DND-41 (cell line): ENCODE measurements around the gene SLC16A12.

Experiments
- ATAC-seq: fragments of 200-7000 bp; cut with Tn5 transposase; 3 replicates; pipeline ENCODE4 v1.9.1; 2021; ENCODE audit warnings: low read depth; ENCODE audit not compliant: insufficient read depth
- DNase-seq: peaks from one replicate; pipeline ENCODE4 v3.0.0-alpha.2; 2020
- H2AFZ ChIP-seq: 2 replicates; pipeline ENCODE4 v1.6.0; 2012; ENCODE audit warnings: low read depth, low read length
- H3K27ac ChIP-seq: 2 replicates; pipeline ENCODE4 v1.5.1; 2012; ENCODE audit warnings: low read length, inconsistent platforms
- H3K27me3 ChIP-seq: fragments of 200-600 bp; sonication (generic); 2 replicates; pipeline ENCODE4 v1.6.0; 2012; ENCODE audit warnings: low read length, mild to moderate bottlenecking, inconsistent platforms; ENCODE audit not compliant: insufficient read depth, poor library complexity
- H3K36me3 ChIP-seq: 2 replicates; pipeline ENCODE4 v1.5.1; 2012; ENCODE audit warnings: low read length, inconsistent platforms; ENCODE audit not compliant: insufficient read depth
- H3K4me1 ChIP-seq: 2 replicates; pipeline ENCODE4 v1.5.1; 2012; ENCODE audit warnings: mild to moderate bottlenecking, low read length; ENCODE audit not compliant: insufficient read depth
- H3K4me2 ChIP-seq: 2 replicates; pipeline ENCODE4 v1.6.0; 2012; ENCODE audit warnings: mild to moderate bottlenecking, moderate library complexity, low read length, inconsistent platforms; ENCODE audit not compliant: insufficient read depth
- H3K4me3 ChIP-seq, 2 experiments: fragments of 200-600 bp in 1 of 2; shearing (Covaris generic) in 1 of 2; 2 replicates each; pipeline ENCODE4 v1.5.1; 2012 to 2016; ENCODE audit warnings: inconsistent platforms in 2 of 2, low read length in 2 of 2, mild to moderate bottlenecking in 2 of 2, low read depth in 1 of 2, moderate library complexity in 1 of 2
- H3K79me2 ChIP-seq: 2 replicates; pipeline ENCODE4 v1.6.0; 2012; ENCODE audit warnings: low read length, inconsistent platforms; ENCODE audit not compliant: insufficient read depth
- H3K9ac ChIP-seq: 2 replicates; pipeline ENCODE4 v1.6.0; 2012; ENCODE audit warnings: low read depth, mild to moderate bottlenecking, inconsistent platforms, low read length, moderate library complexity
- H3K9me3 ChIP-seq: 2 replicates; pipeline ENCODE4 v1.5.1; 2012; ENCODE audit warnings: low read length, moderate library complexity, mild to moderate bottlenecking, inconsistent platforms; ENCODE audit not compliant: insufficient read depth, severe bottlenecking
- H4K20me1 ChIP-seq: 2 replicates; pipeline ENCODE4 v1.6.0; 2012; ENCODE audit warnings: low read length; ENCODE audit not compliant: insufficient read depth
- EZH2 ChIP-seq: IDR thresholded peaks from 3 replicates; pipeline ENCODE4 v1.6.1; 2012; ENCODE audit warnings: borderline replicate concordance, low read depth, mild to moderate bottlenecking, moderate library complexity, low read length, inconsistent platforms; ENCODE audit not compliant: severe bottlenecking
- TF ChIP-seq, protein P1 (sequence below): IDR thresholded peaks from 2 replicates; pipeline ENCODE4 v1.5.1; 2012; ENCODE audit warnings: borderline replicate concordance, low read length, moderate library complexity, mild to moderate bottlenecking; ENCODE audit not compliant: poor library complexity, severe bottlenecking; ENCODE audit errors: extremely low read depth

SLC16A12 gene

DNA sequence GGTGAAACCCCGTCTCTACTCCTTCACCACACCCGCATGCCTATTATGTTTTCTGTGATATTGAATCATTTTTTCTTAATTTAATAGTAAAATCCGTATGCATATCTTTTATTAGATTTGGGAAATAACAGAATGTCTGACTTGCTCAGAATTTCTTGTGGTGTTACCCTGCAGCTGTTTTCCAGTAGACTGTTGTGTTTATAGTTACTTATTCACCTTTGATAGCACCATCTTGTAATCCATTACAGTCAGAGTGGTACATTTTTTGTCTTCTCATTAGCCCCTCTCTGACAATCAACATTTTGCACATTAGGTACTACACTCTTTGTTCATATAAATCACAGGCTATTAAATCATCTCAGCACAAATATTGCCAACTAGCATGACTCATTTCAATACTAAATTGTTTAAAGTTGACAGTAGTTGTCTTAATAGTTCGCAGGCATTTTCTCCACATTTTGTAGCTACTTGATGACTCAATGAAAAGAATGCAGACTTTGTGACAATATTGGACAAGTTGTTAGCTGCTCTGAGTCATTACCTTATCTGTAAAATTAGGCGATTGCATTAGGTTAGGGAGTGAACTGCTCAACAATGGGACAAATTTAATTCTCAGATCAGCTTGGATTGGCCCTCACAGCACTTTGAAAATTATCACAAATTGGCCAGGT, 17.8 kb upstream of the SLC16A12 start:
- Histone ChIP-seq H3K79me2 (no peaks in the 10 kb centered on the region), H3K4me3 (no peak overlapping the region), H3K36me3 (no peaks in the 10 kb centered on the region), H3K9me3 (no peaks in the 10 kb centered on the region), H3K4me2 (no peak overlapping the region), H3K4me1 (no peaks in the 10 kb centered on the region), H3K9ac (no peak overlapping the region), H3K27ac (no peak overlapping the region), H4K20me1 (no peaks in the 10 kb centered on the region), H3K27me3 (no peaks in the 10 kb centered on the region), H2AFZ (no peak overlapping the region)
- no peak for TF ChIP-seq EZH2
- TF ChIP-seq, protein P1, sequence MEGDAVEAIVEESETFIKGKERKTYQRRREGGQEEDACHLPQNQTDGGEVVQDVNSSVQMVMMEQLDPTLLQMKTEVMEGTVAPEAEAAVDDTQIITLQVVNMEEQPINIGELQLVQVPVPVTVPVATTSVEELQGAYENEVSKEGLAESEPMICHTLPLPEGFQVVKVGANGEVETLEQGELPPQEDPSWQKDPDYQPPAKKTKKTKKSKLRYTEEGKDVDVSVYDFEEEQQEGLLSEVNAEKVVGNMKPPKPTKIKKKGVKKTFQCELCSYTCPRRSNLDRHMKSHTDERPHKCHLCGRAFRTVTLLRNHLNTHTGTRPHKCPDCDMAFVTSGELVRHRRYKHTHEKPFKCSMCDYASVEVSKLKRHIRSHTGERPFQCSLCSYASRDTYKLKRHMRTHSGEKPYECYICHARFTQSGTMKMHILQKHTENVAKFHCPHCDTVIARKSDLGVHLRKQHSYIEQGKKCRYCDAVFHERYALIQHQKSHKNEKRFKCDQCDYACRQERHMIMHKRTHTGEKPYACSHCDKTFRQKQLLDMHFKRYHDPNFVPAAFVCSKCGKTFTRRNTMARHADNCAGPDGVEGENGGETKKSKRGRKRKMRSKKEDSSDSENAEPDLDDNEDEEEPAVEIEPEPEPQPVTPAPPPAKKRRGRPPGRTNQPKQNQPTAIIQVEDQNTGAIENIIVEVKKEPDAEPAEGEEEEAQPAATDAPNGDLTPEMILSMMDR = no peak
- DNase-seq (no peak), ATAC-seq (no peak)

DNA sequence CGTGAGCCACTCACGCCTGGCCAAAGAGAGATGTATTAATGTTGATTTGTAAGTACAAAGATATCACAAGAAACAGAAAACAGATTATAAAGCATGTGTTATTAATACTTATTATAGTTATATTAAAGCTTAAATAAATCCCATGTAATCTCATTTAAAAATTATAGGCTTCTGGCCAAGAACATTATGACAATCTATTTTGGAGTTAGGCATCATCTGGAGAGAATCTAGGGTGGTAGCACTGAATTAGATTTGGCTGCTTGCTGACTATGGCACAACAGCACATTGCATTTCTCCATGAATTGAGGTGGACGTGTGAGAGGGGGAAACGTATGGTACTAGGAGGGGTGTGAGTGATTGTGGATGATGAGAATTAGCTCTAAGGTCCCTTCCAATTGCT, 16.8 kb upstream of the SLC16A12 start:
- Histone ChIP-seq H4K20me1 (no peaks in the 10 kb centered on the region), H3K4me3 (no peak overlapping the region), H3K36me3 (no peaks in the 10 kb centered on the region), H3K79me2 (no peaks in the 10 kb centered on the region), H3K27me3 (no peaks in the 10 kb centered on the region), H2AFZ (no peak overlapping the region), H3K4me1 (no peaks in the 10 kb centered on the region), H3K27ac (no peak overlapping the region), H3K4me2 (no peak overlapping the region), H3K9ac (no peak overlapping the region), H3K9me3 (no peaks in the 10 kb centered on the region)
- no peak for TF ChIP-seq EZH2
- TF ChIP-seq, protein P1 = no peak
- ATAC-seq (no peak), DNase-seq (no peak)

DNA sequence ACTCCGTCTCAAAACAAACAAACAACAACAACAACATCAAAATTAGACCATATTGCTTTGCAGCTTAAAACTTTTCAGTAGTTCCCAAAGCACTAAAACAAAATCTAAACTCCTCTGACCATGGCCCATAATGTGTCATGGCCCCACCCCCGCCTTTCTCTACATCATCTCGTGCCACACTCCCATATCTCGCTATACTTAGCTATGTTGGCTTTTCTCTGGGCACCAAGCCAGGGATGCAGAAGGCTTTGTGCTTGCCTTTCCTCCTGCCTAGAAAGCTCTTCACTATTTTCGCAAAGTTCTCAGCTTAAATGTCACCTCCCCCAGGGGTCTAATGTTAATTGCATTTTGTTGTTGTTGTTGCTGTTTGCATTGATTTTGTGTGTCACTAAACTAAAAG, 15.1 kb upstream of the SLC16A12 start:
- H4K20me1 ChIP-seq = no peaks in the 10 kb centered on the region
- H3K27me3 ChIP-seq = no peaks in the 10 kb centered on the region
- H2AFZ ChIP-seq = no peak overlapping the region
- H3K4me3 ChIP-seq = no peak overlapping the region
- H3K4me1 ChIP-seq = no peaks in the 10 kb centered on the region
- no peaks in the 10 kb centered on the region for H3K9me3 ChIP-seq
- H3K27ac ChIP-seq = no peak overlapping the region
- no peak for TF ChIP-seq EZH2
- TF ChIP-seq, protein P1 = no peak
- H3K4me2 ChIP-seq = no peak overlapping the region
- ATAC-seq (no peak), DNase-seq (no peak)
- H3K9ac ChIP-seq = no peak overlapping the region
- H3K79me2 ChIP-seq = no peaks in the 10 kb centered on the region
- no peaks in the 10 kb centered on the region for H3K36me3 ChIP-seq
